K562 (cell line): ENCODE results near the gene IRGQ. TPM values are rescaled to one million over a fixed set of nuclear protein-coding genes. Genes with fewer than 3 reads are reported as not detected.

Experiments used
- ASH1L ChIP-seq: fragments of 450-650 bp; IDR thresholded peaks from 2 replicates; pipeline ENCODE4 v1.6.1; 2018; ENCODE audit warnings: borderline replicate concordance, mild to moderate bottlenecking, low read depth; ENCODE audit not compliant: partially characterized antibody
- CAMTA2 ChIP-seq: fragments of 250-450 bp; sonication (Bioruptor Pico); conservative IDR thresholded peaks from 2 replicates; pipeline ENCODE4 v1.5.1; 2022
- CBFA2T2 ChIP-seq: fragments of 450-650 bp; conservative IDR thresholded peaks from 2 replicates; pipeline ENCODE4 v1.6.1; 2017; ENCODE audit warnings: mild to moderate bottlenecking
- CTBP1 ChIP-seq: fragments of 450-650 bp; IDR thresholded peaks from 2 replicates; pipeline ENCODE4 v1.6.1; 2016; ENCODE audit warnings: borderline replicate concordance
- ELF1 ChIP-seq: fragments of 200-800 bp; sonication (Bioruptor generic); IDR thresholded peaks from 2 replicates; pipeline ENCODE4 v1.6.1; 2016; ENCODE audit warnings: missing genetic modification characterization, missing compliant biosample characterization
- ESRRB ChIP-seq: fragments of 250-450 bp; sonication (Bioruptor Pico); IDR thresholded peaks from 2 replicates; pipeline ENCODE4 v1.5.0; 2020; ENCODE audit warnings: mild to moderate bottlenecking, moderate library complexity, borderline replicate concordance
- HNRNPH1 ChIP-seq: fragments of 200-400 bp; formaldehyde crosslinking; optimal IDR thresholded peaks from 2 replicates; pipeline ENCODE3; 2017; ENCODE audit warnings: low read depth, mild to moderate bottlenecking, low read length, moderate library complexity
- PCBP2 ChIP-seq: fragments of 200-400 bp; formaldehyde crosslinking; IDR thresholded peaks from 2 replicates; pipeline ENCODE4 v1.6.1; 2018; ENCODE audit warnings: low read length, low read depth, mild to moderate bottlenecking, moderate library complexity; ENCODE audit not compliant: poor library complexity, severe bottlenecking
- RAD21 ChIP-seq, 2 experiments: fragments of 250-450 bp in 1 of 2; fragments of 450-650 bp in 1 of 2; sonication (Bioruptor Pico) in 1 of 2; formaldehyde crosslinking in 1 of 2; IDR thresholded peaks in 1 of 2; conservative IDR thresholded peaks in 1 of 2; 2 replicates each; pipeline versions ENCODE4 v1.4.0 to v1.8.0; 2020 to 2022; ENCODE audit warnings: mild to moderate bottlenecking in 2 of 2, moderate library complexity in 1 of 2
- SAFB ChIP-seq: fragments of 200-400 bp; formaldehyde crosslinking; IDR thresholded peaks from 2 replicates; pipeline ENCODE4 v1.6.1; 2017; ENCODE audit warnings: low read depth, low read length, borderline replicate concordance
- SMARCC2 ChIP-seq: fragments of 450-650 bp; IDR thresholded peaks from 2 replicates; pipeline ENCODE4 v1.6.1; 2017; ENCODE audit warnings: antibody characterized with exemption, moderate library complexity, mild to moderate bottlenecking, low read depth
- SP2 ChIP-seq: IDR thresholded peaks from 2 replicates; pipeline ENCODE4 v1.6.1; 2011; ENCODE audit warnings: mild to moderate bottlenecking, low read depth, low read length, moderate library complexity; ENCODE audit not compliant: poor library complexity, severe bottlenecking; ENCODE audit errors: extremely low read depth
- SRSF1 ChIP-seq: fragments of 200-400 bp; formaldehyde crosslinking; IDR thresholded peaks from 2 replicates; pipeline ENCODE4 v1.6.1; 2017; ENCODE audit warnings: mild to moderate bottlenecking, low read depth, low read length, moderate library complexity
- TAF9B ChIP-seq: fragments of 450-650 bp; IDR thresholded peaks from 2 replicates; pipeline ENCODE4 v1.6.1; 2018; ENCODE audit warnings: mild to moderate bottlenecking; ENCODE audit not compliant: partially characterized antibody
- ZC3H4 ChIP-seq: sonication (generic); formaldehyde crosslinking; IDR thresholded peaks from 2 replicates; pipeline ENCODE4 v1.9.0; 2021; ENCODE audit warnings: missing genetic modification reagents, borderline replicate concordance
- ZEB2 ChIP-seq: fragments of 450-650 bp; IDR thresholded peaks from 2 replicates; pipeline ENCODE4 v1.6.1; 2016
- ZKSCAN3 ChIP-seq: fragments of 250-450 bp; sonication (Bioruptor Pico); IDR thresholded peaks from 2 replicates; pipeline ENCODE4 v1.4.0; 2020
- ZNF174 ChIP-seq: fragments of 250-450 bp; sonication (Bioruptor Pico); IDR thresholded peaks from 2 replicates; pipeline ENCODE4 v1.4.0; 2020; ENCODE audit warnings: mild to moderate bottlenecking
- ZNF224 ChIP-seq: sonication (generic); formaldehyde crosslinking; IDR thresholded peaks from 2 replicates; pipeline ENCODE4 v1.8.0; 2022; ENCODE audit warnings: mild to moderate bottlenecking, missing genetic modification reagents
- ZNF253 ChIP-seq: fragments of 250-450 bp; sonication (Bioruptor Pico); conservative IDR thresholded peaks from 2 replicates; pipeline ENCODE4 v1.6.1; 2021; ENCODE audit warnings: mild to moderate bottlenecking
- ZNF57 ChIP-seq: fragments of 450-650 bp; formaldehyde crosslinking; IDR thresholded peaks from 2 replicates; pipeline ENCODE4 v1.4.0; 2020; ENCODE audit warnings: mild to moderate bottlenecking, moderate library complexity
- ZSCAN32 ChIP-seq: fragments of 450-650 bp; formaldehyde crosslinking; IDR thresholded peaks from 2 replicates; pipeline ENCODE4 v1.4.0; 2020; ENCODE audit warnings: mild to moderate bottlenecking, moderate library complexity
- polyA plus RNA-seq, 8 experiments: library from polyadenylated mRNA; depleted of rRNA in 4 of 8; stranded (reverse) in 5 of 8; unstranded in 3 of 8; fragments of >200 nt; fragmentation: Nextera tagmentation in 2 of 8; fragmentation: Illumina TruSeq in 1 of 8; extraction: Ambion mirVana in 2 of 8; extraction: Trizol in 1 of 8; gene quantifications; 2 replicates each; pipeline versions ENCODE4 v1.2.1 to v1.2.3, GENCODE V29; 2011 to 2014; ENCODE audit warnings: inconsistent platforms in 1 of 8, missing spikeins in 1 of 8
- total RNA-seq, 7 experiments: library from RNA; depleted of rRNA in 6 of 7; stranded (reverse); fragments of >200 nt in 6 of 7; fragmentation: Illumina TruSeq in 2 of 7; extraction: Trizol in 2 of 7; gene quantifications; 2 replicates each; pipeline versions ENCODE4 v1.2.1 to v1.2.3, GENCODE V29; 2011 to 2021; ENCODE audit warnings: low replicate concordance in 1 of 7
- TF ChIP-seq, protein P1 (sequence below): fragments of 250-450 bp; sonication (Bioruptor Pico); IDR thresholded peaks from 2 replicates; pipeline ENCODE4 v1.8.0; 2022; ENCODE audit warnings: moderate library complexity, mild to moderate bottlenecking, inconsistent platforms
- TF ChIP-seq, protein P2 (sequence below): sonication (generic); formaldehyde crosslinking; IDR thresholded peaks from 2 replicates; pipeline ENCODE4 v1.8.1; 2023; ENCODE audit warnings: mild to moderate bottlenecking, missing genetic modification reagents
- TF ChIP-seq, protein P3 (sequence below), 2 experiments: IDR thresholded peaks; 2 replicates each; pipeline ENCODE4 v1.6.1; 2012; ENCODE audit warnings: improper control_type of control experiment in 2 of 2, low read depth in 2 of 2, low read length in 2 of 2, borderline replicate concordance in 1 of 2

The IRGQ gene
- total and polyA plus RNA-seq, 9 of the 15 experiments (the other 6 are each of a cell fraction or from before 2014, with no cell fraction given): 3.5 to 19.2 (median 7.9) TPM

DNA sequence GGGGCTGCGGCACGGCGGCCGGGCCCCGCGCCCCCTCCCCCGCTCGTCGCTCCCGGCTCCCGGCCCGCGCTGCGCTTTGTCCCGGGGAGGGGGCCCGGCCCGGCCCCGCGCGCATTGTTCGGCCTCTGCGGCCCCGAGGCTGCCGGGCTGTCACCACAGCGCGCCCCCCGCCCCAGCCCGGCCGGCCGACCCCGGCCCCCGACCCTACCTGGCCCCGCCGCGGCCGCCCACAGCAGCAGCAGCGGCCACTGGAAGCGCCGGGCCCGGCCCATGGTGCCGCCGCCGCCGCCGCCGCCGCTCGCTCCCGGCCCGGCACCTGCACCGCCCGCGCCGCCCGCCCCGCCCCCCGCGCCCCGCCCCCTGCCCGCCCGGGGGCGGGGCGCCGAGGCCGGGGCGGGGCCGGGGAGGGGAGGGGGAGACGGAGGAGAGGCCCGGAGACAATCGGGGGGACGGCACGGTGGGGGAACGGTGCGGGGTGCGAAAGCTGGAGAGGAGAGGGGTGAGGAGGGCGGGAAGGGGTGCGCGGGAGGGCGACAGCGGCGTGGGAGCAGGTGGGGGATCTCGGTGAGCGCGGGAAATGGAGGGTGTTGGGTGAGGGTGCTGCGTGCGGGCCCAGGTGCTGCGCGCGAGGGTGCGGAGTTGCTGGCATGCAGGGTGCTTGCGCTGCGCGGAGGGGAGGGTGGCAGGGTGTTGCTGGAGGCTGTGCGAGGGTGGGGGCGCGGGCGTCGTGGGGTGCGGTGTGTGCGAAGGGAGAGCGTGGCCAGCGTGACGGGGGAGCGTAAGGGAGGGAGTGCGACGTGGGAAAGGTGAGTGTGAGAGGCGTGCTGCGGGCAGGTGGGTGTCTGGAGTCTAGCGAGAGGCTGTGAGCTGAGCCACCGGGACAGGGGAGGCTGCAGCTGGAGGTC, 43.8 kb upstream of the IRGQ start, which contains the start of gene CADM4 (continued):
- no peak for TF ChIP-seq SAFB
- no peak for TF ChIP-seq ZNF224 (CRISPR knock-in tag)
- no peak for TF ChIP-seq ZSCAN32 (CRISPR knock-in tag)
- no peak for TF ChIP-seq ZKSCAN3
- no peak for TF ChIP-seq RAD21 (CRISPR knock-in tag; conservative IDR thresholded peaks at IDR 0.05 in 1 of 2, IDR thresholded peaks at IDR 0.05 in 1 of 2)
- no peak for TF ChIP-seq SRSF1
- TF ChIP-seq CAMTA2 (CRISPR knock-in tag): no peak
- no peak for TF ChIP-seq ZNF57 (CRISPR knock-in tag)
- no peak for TF ChIP-seq ZC3H4 (CRISPR knock-in tag)
- no peak for TF ChIP-seq ELF1 (tag)
- no peak for TF ChIP-seq PCBP2
- TF ChIP-seq ESRRB (CRISPR knock-in tag): no peak
- TF ChIP-seq, protein P1, sequence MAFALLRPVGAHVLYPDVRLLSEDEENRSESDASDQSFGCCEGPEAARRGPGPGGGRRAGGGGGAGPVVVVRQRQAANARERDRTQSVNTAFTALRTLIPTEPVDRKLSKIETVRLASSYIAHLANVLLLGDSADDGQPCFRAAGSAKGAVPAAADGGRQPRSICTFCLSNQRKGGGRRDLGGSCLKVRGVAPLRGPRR: no peak
- no peak for TF ChIP-seq ZNF253 (CRISPR knock-in tag)
- TF ChIP-seq SMARCC2: no peak
- TF ChIP-seq ASH1L: no peak
- TF ChIP-seq, protein P2, sequence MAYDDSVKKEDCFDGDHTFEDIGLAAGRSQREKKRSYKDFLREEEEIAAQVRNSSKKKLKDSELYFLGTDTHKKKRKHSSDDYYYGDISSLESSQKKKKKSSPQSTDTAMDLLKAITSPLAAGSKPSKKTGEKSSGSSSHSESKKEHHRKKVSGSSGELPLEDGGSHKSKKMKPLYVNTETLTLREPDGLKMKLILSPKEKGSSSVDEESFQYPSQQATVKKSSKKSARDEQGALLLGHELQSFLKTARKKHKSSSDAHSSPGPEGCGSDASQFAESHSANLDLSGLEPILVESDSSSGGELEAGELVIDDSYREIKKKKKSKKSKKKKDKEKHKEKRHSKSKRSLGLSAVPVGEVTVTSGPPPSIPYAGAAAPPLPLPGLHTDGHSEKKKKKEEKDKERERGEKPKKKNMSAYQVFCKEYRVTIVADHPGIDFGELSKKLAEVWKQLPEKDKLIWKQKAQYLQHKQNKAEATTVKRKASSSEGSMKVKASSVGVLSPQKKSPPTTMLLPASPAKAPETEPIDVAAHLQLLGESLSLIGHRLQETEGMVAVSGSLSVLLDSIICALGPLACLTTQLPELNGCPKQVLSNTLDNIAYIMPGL: no peak
- TF ChIP-seq, protein P3, sequence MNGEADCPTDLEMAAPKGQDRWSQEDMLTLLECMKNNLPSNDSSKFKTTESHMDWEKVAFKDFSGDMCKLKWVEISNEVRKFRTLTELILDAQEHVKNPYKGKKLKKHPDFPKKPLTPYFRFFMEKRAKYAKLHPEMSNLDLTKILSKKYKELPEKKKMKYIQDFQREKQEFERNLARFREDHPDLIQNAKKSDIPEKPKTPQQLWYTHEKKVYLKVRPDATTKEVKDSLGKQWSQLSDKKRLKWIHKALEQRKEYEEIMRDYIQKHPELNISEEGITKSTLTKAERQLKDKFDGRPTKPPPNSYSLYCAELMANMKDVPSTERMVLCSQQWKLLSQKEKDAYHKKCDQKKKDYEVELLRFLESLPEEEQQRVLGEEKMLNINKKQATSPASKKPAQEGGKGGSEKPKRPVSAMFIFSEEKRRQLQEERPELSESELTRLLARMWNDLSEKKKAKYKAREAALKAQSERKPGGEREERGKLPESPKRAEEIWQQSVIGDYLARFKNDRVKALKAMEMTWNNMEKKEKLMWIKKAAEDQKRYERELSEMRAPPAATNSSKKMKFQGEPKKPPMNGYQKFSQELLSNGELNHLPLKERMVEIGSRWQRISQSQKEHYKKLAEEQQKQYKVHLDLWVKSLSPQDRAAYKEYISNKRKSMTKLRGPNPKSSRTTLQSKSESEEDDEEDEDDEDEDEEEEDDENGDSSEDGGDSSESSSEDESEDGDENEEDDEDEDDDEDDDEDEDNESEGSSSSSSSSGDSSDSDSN (IDR thresholded peaks at IDR 0.05; ENCODE audit: borderline replicate concordance in 1 of 2, low read depth in 2 of 2, low read length in 2 of 2): no peak
- TF ChIP-seq CTBP1: no peak
- TF ChIP-seq ZEB2: no peak
- TF ChIP-seq CBFA2T2: no peak
- no peak for TF ChIP-seq SP2
- TF ChIP-seq HNRNPH1: no peak
- no peak for TF ChIP-seq ZNF174 (CRISPR knock-in tag)
- no peak for TF ChIP-seq TAF9B
